H9 (cell line): ENCODE data around the gene STRA6. TPM values are rescaled to one million over a fixed set of nuclear protein-coding genes. Genes with fewer than 3 reads are reported as not detected.

Experiments used
- DNase-seq: peaks from one replicate; pipeline ENCODE4 v3.0.0-alpha.2; 2017
- H2AFZ ChIP-seq: one replicate; pipeline ENCODE4 v1.6.1; 2013; ENCODE audit warnings: mild to moderate bottlenecking, low read length, control low read depth, moderate library complexity
- H2AK5ac ChIP-seq: 2 replicates; pipeline ENCODE4 v1.6.1; 2013; ENCODE audit warnings: low read length, control low read depth, mixed read lengths; ENCODE audit not compliant: insufficient read length
- H2BK120ac ChIP-seq: one replicate; pipeline ENCODE4 v1.6.1; 2013; ENCODE audit warnings: low read depth, mild to moderate bottlenecking, low read length, control low read depth, inconsistent platforms; ENCODE audit not compliant: poor library complexity, severe bottlenecking
- H2BK12ac ChIP-seq: 2 replicates; pipeline ENCODE4 v1.6.1; 2013; ENCODE audit warnings: low read length, control low read depth, mixed read lengths, low read depth; ENCODE audit not compliant: insufficient read length
- H2BK15ac ChIP-seq: 2 replicates; pipeline ENCODE4 v1.6.1; 2013; ENCODE audit warnings: low read depth, low read length, control low read depth
- H2BK20ac ChIP-seq: one replicate; pipeline ENCODE4 v1.6.1; 2013; ENCODE audit warnings: low read depth, mild to moderate bottlenecking, low read length, control low read depth, inconsistent platforms; ENCODE audit not compliant: poor library complexity, severe bottlenecking
- H2BK5ac ChIP-seq: 2 replicates; pipeline ENCODE4 v1.6.1; 2013; ENCODE audit warnings: low read length, control low read depth, mixed read lengths; ENCODE audit not compliant: insufficient read length
- H3K14ac ChIP-seq: 2 replicates; pipeline ENCODE4 v1.6.1; 2013; ENCODE audit warnings: low read length, control low read depth; ENCODE audit not compliant: insufficient read depth
- H3K18ac ChIP-seq: 2 replicates; pipeline ENCODE4 v1.6.1; 2013; ENCODE audit warnings: low read depth, mild to moderate bottlenecking, mixed read lengths, low read length, control low read depth; ENCODE audit not compliant: insufficient read length
- H3K23ac ChIP-seq: 2 replicates; pipeline ENCODE4 v1.6.1; 2013; ENCODE audit warnings: low read length, control low read depth, mixed read lengths, low read depth; ENCODE audit not compliant: insufficient read length
- H3K23me2 ChIP-seq: 2 replicates; pipeline ENCODE4 v1.6.1; 2013; ENCODE audit warnings: low read depth, mild to moderate bottlenecking, mixed read lengths, low read length, control low read depth; ENCODE audit not compliant: insufficient read length, poor library complexity, severe bottlenecking
- H3K27ac ChIP-seq: 2 replicates; pipeline ENCODE4 v1.5.1; 2013; ENCODE audit warnings: low read length, control low read depth, mixed read lengths, low read depth; ENCODE audit not compliant: insufficient read length
- H3K27me3 ChIP-seq: 2 replicates; pipeline ENCODE4 v1.6.1; 2013; ENCODE audit warnings: low read length, control low read depth, inconsistent platforms; ENCODE audit not compliant: insufficient read depth
- H3K4ac ChIP-seq: 2 replicates; pipeline ENCODE4 v1.6.1; 2013; ENCODE audit warnings: low read depth, mild to moderate bottlenecking, control low read depth, inconsistent platforms, low read length, moderate library complexity
- H3K4me1 ChIP-seq: 2 replicates; pipeline ENCODE4 v1.6.1; 2013; ENCODE audit warnings: low read length, control low read depth, inconsistent platforms; ENCODE audit not compliant: insufficient read depth
- H3K4me2 ChIP-seq: 2 replicates; pipeline ENCODE4 v1.6.1; 2013; ENCODE audit warnings: low read length, control low read depth, mixed read lengths; ENCODE audit not compliant: insufficient read length, insufficient read depth
- H3K56ac ChIP-seq: 2 replicates; pipeline ENCODE4 v1.6.1; 2013; ENCODE audit warnings: low read depth, mild to moderate bottlenecking, mixed read lengths, low read length, control low read depth; ENCODE audit not compliant: insufficient read length
- H3K79me1 ChIP-seq: 2 replicates; pipeline ENCODE4 v1.6.1; 2013; ENCODE audit warnings: low read depth, mild to moderate bottlenecking, moderate library complexity, low read length, control low read depth, inconsistent platforms; ENCODE audit not compliant: insufficient read depth, poor library complexity, severe bottlenecking
- H3K79me2 ChIP-seq: 2 replicates; pipeline ENCODE4 v1.6.1; 2013; ENCODE audit warnings: low read length, control low read depth, inconsistent platforms; ENCODE audit not compliant: insufficient read depth
- H3K9ac ChIP-seq: 2 replicates; pipeline ENCODE4 v1.6.1; 2013; ENCODE audit warnings: low read length, control low read depth, mixed read lengths; ENCODE audit not compliant: insufficient read length; ENCODE audit errors: extremely low read depth
- H3K9me3 ChIP-seq: one replicate; pipeline ENCODE4 v1.6.1; 2013; ENCODE audit warnings: low read depth, low read length, inconsistent platforms; ENCODE audit not compliant: control insufficient read depth
- H3T11ph ChIP-seq: one replicate; pipeline ENCODE4 v1.6.1; 2013; ENCODE audit warnings: mild to moderate bottlenecking, low read length, control low read depth, inconsistent platforms
- H4K20me1 ChIP-seq: one replicate; pipeline ENCODE4 v1.6.1; 2013; ENCODE audit not compliant: control insufficient read depth, insufficient read length, insufficient read depth
- H4K5ac ChIP-seq: 2 replicates; pipeline ENCODE4 v1.6.1; 2013; ENCODE audit warnings: low read depth, mild to moderate bottlenecking, mixed read lengths, low read length, control low read depth; ENCODE audit not compliant: insufficient read length
- H4K8ac ChIP-seq: replicated peaks from 2 replicates; pipeline ENCODE4 v1.6.1; 2013; ENCODE audit warnings: low read length, control low read depth, mixed read lengths, low read depth; ENCODE audit not compliant: insufficient read length
- H4K91ac ChIP-seq: 2 replicates; pipeline ENCODE4 v1.6.1; 2013; ENCODE audit warnings: low read depth, mild to moderate bottlenecking, moderate library complexity, mixed read lengths, low read length, control low read depth; ENCODE audit not compliant: insufficient read length
- H3K27ac Mint-ChIP-seq, 3 experiments: 2 replicates in 2 of 3; 3 replicates in 1 of 3; pipeline ENCODE4 v1.8.0; 2020 to 2021; ENCODE audit warnings: mixed read lengths in 3 of 3, mild to moderate bottlenecking in 1 of 3, moderate library complexity in 1 of 3
- H3K27me3 Mint-ChIP-seq: 2 replicates; pipeline ENCODE4 v1.8.0; 2021; ENCODE audit warnings: low read depth, mild to moderate bottlenecking, moderate library complexity, mixed read lengths
- H3K36me3 Mint-ChIP-seq, 3 experiments: 2 replicates in 2 of 3; 3 replicates in 1 of 3; pipeline ENCODE4 v1.8.0; 2020 to 2021; ENCODE audit warnings: low read depth in 3 of 3, mixed read lengths in 3 of 3; ENCODE audit not compliant: insufficient read depth in 1 of 3
- H3K4me1 Mint-ChIP-seq, 2 experiments: 2 replicates each; pipeline ENCODE4 v1.8.0; 2020; ENCODE audit warnings: mixed read lengths in 2 of 2
- H3K4me3 Mint-ChIP-seq, 2 experiments: 2 replicates in 1 of 2; 3 replicates in 1 of 2; pipeline ENCODE4 v1.8.0; 2020 to 2021; ENCODE audit warnings: mild to moderate bottlenecking in 2 of 2, mixed read lengths in 2 of 2, moderate library complexity in 1 of 2
- H3K9me3 Mint-ChIP-seq, 2 experiments: 2 replicates in 1 of 2; 3 replicates in 1 of 2; pipeline ENCODE4 v1.8.0; 2020; ENCODE audit warnings: mild to moderate bottlenecking in 2 of 2, mixed read lengths in 2 of 2, moderate library complexity in 1 of 2
- WGBS: extraction: QIAGEN DNeasy Blood & Tissue Kit; methylation state at CpG from one replicate; pipeline ENCODE4 v1.1.7; 2013; ENCODE audit warnings: missing lambda C conversion rate, low lambda C conversion rate, mixed read lengths; ENCODE audit not compliant: insufficient read length; ENCODE audit errors: extremely low coverage; 5-methylcytosine and 5-hydroxymethylcytosine counted together
- total RNA-seq: library from RNA; stranded (reverse); gene quantifications from 2 replicates; pipeline ENCODE4 v1.2.1, GENCODE V29; 2021
- TF ChIP-seq, protein P1 (sequence below): fragments of 200-600 bp; sonication (generic); conservative IDR thresholded peaks from 3 replicates; pipeline ENCODE4 v1.8.0; 2021; ENCODE audit warnings: antibody characterized with exemption, mild to moderate bottlenecking

The STRA6 gene
- total RNA-seq, 1 experiment from 2014 or later: 12.8 TPM

- no peak overlapping the region for H2AK5ac ChIP-seq
- Mint-ChIP-seq H3K9me3 (no peaks in the 10 kb centered on the region; a peak in 1 of 5 replicates), H3K36me3 (peaks cover 3 to 7% (median 4%) of the 10 kb centered on the region in 3 experiments; a peak in 5 of 7 replicates), H3K27ac (no peak overlapping the region), H3K4me3 (peak overlapping the region in 1 of 2 experiments; percentile 22; a peak in 1 of 5 replicates), H3K27me3 (peaks cover 42% of the 10 kb centered on the region), H3K4me1 (peaks cover 57 to 75% of the 10 kb centered on the region in 2 experiments)
- H4K91ac ChIP-seq: no peak overlapping the region
- peaks cover 14% of the 10 kb centered on the region; the same call in 1 of the 2 replicates for H3K27me3 ChIP-seq
- H2AFZ ChIP-seq: no peak overlapping the region
- TF ChIP-seq, protein P1, sequence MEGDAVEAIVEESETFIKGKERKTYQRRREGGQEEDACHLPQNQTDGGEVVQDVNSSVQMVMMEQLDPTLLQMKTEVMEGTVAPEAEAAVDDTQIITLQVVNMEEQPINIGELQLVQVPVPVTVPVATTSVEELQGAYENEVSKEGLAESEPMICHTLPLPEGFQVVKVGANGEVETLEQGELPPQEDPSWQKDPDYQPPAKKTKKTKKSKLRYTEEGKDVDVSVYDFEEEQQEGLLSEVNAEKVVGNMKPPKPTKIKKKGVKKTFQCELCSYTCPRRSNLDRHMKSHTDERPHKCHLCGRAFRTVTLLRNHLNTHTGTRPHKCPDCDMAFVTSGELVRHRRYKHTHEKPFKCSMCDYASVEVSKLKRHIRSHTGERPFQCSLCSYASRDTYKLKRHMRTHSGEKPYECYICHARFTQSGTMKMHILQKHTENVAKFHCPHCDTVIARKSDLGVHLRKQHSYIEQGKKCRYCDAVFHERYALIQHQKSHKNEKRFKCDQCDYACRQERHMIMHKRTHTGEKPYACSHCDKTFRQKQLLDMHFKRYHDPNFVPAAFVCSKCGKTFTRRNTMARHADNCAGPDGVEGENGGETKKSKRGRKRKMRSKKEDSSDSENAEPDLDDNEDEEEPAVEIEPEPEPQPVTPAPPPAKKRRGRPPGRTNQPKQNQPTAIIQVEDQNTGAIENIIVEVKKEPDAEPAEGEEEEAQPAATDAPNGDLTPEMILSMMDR: no peak
- no peak overlapping the region for H4K8ac ChIP-seq
- no peaks in the 10 kb centered on the region for H3K79me1 ChIP-seq
- no peak overlapping the region for H3K18ac ChIP-seq
- no peaks in the 10 kb centered on the region for H4K20me1 ChIP-seq
- H3K79me2 ChIP-seq: no peaks in the 10 kb centered on the region
- no peak overlapping the region for H3K9ac ChIP-seq
- no peak overlapping the region for H3K14ac ChIP-seq
- no peak for DNase-seq
- H2BK5ac ChIP-seq: no peak overlapping the region
- no peak overlapping the region for H3K23ac ChIP-seq
- H3K4ac ChIP-seq: no peak overlapping the region
- H2BK20ac ChIP-seq: no peak overlapping the region
- H2BK120ac ChIP-seq: no peak overlapping the region
- H3K27ac ChIP-seq: no peak overlapping the region
- H2BK15ac ChIP-seq: no peak overlapping the region
- H3K56ac ChIP-seq: no peak overlapping the region
- peaks cover 10% of the 10 kb centered on the region; the same call in 1 of the 2 replicates for H3K4me1 ChIP-seq
- H2BK12ac ChIP-seq: no peak overlapping the region
- no peak overlapping the region for H4K5ac ChIP-seq
- no peak overlapping the region for H3K4me2 ChIP-seq
- no peaks in the 10 kb centered on the region for H3K9me3 ChIP-seq
- H3T11ph ChIP-seq: no peak overlapping the region
- 100% methylated on average over 3 of the region's 8 CpGs for WGBS
- H3K23me2 ChIP-seq: no peaks in the 10 kb centered on the region
These were observed 13.4 kb upstream of the STRA6 start for GRCh38 chr15:74215958-74216357.
